NCI-H2196 (cell line): ENCODE results near the gene CSGALNACT2.
"Not testable (repeated sequence)": the region's sequence is repeated elsewhere in the genome, so short reads cannot be mapped to it uniquely, and the experiment has no call there.

ENCODE experiments used
- DNase-seq: peaks from one replicate; lab custom pipeline; 2025; ENCODE audit not compliant: unreplicated experiment; lab: John Stamatoyannopoulos, UW

CSGALNACT2 gene

GRCh38 chr10:43215758-43216455, 77.7 kb downstream of the CSGALNACT2 start:
- DNase-seq, result no peak

GRCh38 chr10:43216931-43217562, 78.8 kb downstream of the CSGALNACT2 start:
- DNase-seq, result no peak

GRCh38 chr10:43217563-43218205, 79.4 kb downstream of the CSGALNACT2 start:
- DNase-seq, result no peak

- DNase-seq, result no peak
Observed at GRCh38 chr10:43218206-43218950, 80.1 kb downstream of the CSGALNACT2 start.

- no peak for DNase-seq
Observed at GRCh38 chr10:43218951-43219837, 80.9 kb downstream of the CSGALNACT2 start.

- no peak for DNase-seq
Observed at GRCh38 chr10:43219848-43220247, 81.6 kb downstream of the CSGALNACT2 start.

GRCh38 chr10:43220251-43220650, 82.0 kb downstream of the CSGALNACT2 start:
- DNase-seq, result not testable (repeated sequence)

- no peak for DNase-seq
Observed at GRCh38 chr10:43220657-43221418, 82.6 kb downstream of the CSGALNACT2 start.

GRCh38 chr10:43221419-43222209, 83.4 kb downstream of the CSGALNACT2 start:
- no peak for DNase-seq

GRCh38 chr10:43222210-43222720, 84.0 kb downstream of the CSGALNACT2 start:
- DNase-seq, result no peak

GRCh38 chr10:43223056-43223455, 84.8 kb downstream of the CSGALNACT2 start:
- DNase-seq, result no peak

- DNase-seq, result no peak
Observed at GRCh38 chr10:43224321-43224720, 86.1 kb downstream of the CSGALNACT2 start.

GRCh38 chr10:43225004-43225786, 87.0 kb downstream of the CSGALNACT2 start:
- no peak for DNase-seq

GRCh38 chr10:43225787-43226153, 87.5 kb downstream of the CSGALNACT2 start:
- no peak for DNase-seq

GRCh38 chr10:43226441-43226840, 88.2 kb downstream of the CSGALNACT2 start:
- DNase-seq, result no peak

GRCh38 chr10:43226851-43227845, 88.9 kb downstream of the CSGALNACT2 start:
- no peak for DNase-seq
